Activated CD4-positive, alpha-beta T cell treated with anti-CD3 and anti-CD28 coated beads, Interleukin-2, amount 50 U/mL, for 48 hours (primary cell): ENCODE results near the gene CCN2.

Experiments
- DNase-seq, 2 experiments: peaks; one replicate each; pipeline ENCODE4 v3.0.0-alpha.2; 2020

The CCN2 gene

DNA sequence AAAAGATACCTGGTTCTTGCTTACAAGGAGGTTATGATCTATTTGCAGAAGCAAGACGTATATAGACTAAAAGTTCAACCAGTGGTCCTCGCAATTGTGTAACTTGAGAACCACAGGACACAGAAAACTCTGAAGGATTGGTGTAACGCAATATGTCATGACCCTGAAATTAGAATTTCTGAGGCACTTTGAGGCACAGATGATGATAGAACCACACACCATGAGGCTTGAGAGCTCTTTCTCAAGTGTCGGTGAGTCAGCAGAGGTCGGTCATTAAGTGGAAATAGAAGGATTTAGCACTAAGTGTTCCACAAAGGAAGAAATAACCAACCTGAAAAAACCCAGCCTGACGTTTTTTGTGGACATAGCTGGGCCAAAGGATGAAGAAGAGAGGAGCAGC, 15.3 kb upstream of the CCN2 start:
- no peak for DNase-seq

DNA sequence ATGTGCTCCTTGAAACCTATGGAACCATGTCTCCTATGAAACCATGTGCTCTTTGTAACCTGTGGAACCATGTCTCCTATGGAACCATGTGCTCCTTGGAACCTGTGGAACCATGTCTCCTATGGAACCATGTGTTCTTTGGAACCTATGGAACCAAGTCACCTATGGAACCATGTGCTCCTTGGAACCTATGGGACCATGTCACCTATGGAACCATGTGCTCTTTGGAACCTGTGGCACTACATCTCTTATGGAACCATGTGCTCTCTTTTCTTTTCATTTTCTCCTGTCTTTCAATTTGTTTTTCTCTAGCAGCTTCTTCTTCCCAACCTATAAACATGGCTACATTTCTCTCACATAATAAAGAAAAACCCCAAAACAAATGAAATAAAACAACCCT, 11.9 kb upstream of the CCN2 start:
- no peak for DNase-seq

DNA sequence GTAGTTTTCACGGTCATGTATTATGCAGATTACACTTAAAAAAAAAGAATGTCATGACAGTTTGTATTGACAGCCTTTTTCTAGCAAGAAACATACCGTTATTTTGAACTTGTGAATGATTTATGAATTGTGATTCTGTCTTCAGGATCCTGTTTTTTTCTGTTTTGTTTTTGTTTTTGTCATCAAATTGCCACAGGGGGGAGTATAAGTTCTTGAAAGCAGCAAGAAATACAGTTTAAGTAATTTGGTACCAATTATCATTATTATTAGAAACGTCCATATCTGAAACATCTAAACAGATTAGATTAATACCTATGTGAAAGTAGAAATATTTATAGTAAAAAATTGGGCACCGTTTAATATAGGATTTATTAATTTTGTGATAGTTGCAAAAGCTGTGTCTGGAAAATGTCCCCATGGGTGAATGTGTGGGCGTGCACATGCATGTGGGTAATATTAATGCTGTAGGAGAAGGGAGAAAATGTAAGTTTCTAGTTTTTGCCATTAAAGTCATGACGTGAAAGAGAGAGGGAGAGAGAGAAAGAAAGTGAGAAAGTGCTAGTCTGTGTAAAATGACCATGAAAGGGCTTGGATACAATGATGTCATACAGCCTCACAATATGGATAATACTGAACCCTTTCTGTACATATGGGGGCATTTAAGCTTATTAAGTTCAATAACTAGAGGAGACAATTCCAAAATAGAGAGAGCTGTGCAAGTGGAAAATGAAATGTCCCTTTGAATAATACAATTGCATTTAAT, 9.4 kb upstream of the CCN2 start:
- DNase-seq: no peak

DNA sequence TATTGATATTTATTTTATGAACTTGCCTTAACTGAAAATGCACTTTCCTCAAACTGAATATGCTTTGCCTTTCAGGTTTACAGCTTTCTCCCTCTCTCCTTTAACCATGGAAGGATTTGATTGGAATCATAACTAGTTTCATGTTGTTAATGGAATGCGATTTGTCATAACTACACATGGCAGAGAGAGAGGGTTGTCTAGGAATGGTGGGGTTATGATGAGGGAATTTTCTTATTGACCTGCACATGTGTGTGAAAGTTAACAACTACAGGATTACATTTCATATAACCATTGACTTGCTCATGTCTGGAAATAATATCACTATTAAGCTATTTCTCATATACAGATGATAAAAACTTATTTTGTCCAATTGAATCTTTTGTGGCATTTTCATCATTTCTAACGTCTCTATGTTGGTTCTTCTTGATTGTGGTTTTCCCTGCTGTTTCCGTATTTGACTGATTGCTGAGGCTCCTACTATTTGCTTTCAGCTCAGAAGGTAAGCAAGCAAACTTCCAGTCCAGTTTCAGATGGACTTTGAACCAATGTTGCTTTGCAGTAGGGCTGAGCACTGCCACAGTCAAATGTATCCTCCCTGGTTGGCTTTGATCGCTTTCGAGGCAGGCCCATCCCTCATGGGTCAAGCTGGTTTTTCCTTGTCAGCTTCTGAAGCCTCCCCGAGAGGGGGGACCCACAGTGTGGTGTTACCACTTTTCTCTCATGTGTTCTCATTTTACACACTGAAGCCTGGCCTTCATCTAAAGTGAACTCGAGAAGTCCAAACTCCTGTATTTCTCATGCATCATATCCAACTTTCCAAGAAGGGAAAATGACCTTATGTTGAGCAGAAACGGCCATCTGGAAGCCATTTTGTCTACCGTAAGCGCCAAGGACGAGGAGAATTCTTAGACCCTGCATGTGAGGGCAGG, 7.6 kb upstream of the CCN2 start:
- DNase-seq: no peak

DNA sequence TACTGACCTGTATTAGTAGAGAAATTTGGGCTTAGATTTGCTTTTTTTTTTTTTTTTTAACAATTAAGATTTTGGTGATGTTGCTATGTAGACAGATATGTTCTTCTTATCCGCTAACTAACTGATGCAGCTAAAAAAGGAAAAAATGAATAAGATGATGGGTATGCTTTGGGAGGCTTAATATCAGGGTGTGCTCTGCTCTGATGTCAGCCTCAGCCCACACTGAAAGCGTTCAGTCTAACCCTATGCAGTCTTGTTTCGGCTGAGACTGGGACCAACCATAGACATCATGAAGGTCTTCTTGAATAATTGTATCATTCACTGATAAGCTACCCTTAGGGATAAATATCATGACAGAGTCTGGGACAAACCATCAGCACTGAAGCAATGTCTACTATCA, 6.9 kb upstream of the CCN2 start:
- DNase-seq: no peak

DNA sequence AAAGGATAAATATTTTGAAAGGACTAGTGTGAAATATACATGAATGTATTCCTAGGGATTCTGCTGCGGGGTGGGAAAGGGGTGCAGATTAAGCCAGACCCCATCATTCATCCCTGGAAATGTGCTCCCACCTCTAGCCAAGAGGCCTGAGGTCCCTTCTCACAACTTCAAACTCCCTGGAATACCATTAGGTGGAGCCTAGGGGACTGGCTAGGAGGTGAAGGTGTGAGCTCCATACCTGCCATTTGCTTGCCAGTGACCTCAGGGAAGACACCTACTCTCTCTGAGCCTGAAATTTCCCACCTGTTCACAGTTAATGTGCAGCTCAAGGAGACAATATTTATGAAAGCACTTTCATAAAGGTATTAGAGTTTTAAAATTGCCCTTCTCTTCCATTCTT, 4.7 kb upstream of the CCN2 start:
- no peak for DNase-seq

DNA sequence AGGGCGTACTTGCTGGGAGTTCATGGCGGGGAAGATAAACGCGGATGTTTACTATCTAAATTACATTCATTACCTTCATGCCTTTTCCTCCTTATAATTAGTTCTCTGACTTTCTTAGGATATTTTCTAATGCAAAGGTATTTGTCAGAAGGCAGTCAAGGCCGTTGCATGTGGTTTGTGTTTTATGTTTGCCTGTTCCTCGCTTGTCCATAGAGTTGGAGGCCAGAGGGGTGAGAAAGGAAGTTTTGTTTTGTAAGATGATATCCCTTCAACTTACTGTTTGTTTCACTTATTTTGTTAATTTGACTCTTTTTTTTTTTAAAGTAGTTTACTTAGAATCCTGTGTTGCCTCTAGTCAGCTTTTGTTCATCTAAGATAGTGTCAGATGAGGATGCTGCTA, 4.0 kb upstream of the CCN2 start:
- DNase-seq: no peak

DNA sequence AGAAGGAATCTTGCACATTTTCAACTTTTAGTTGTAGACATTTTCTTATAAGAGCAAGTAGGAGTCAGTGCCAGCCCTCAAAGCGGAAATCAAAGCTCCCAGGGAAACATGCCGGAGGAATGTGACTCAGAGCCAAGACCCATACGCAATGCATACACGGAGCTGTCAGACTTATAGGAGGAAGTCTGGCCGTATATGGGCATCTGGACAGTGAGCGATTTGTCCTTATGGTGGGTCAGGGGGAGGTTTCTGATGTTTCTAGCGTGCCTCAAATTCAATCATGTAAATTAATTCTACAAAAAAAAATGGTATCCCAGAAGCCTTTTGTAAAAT, 3.6 kb upstream of the CCN2 start:
- DNase-seq: no peak

DNA sequence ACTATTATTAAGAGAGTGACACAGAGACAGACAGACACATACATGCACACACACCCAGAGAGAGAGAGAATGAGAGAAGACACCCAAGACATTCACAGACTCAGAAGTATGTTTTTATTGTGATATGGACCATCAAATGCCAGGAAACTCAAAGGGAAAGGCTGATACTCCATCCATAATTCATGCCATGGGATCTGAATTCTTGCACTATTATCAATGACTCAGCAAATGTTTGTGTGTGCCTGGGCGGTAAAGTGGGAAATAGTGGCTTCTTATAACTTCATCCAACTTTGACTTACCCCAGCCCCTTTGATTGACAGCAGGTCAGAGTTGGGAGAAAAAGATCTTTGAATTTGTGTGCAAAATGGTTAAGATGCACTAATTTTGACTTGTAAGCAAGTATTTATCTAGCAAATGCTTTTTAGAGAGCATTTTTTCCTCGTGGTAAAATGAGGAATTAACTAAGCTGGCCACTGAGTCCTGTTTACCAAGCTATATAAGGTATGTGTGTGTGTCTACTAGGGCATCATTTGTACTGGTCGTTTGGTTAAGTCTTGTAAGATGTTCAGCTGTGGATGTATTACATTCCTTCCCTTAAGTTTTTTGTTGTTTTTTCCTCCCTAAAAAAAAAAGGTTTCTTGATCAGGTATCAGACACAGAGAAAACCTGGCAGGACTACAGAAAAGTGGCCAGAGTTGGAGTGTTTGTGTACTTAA, 3.0 kb upstream of the CCN2 start:
- DNase-seq: no peak

DNA sequence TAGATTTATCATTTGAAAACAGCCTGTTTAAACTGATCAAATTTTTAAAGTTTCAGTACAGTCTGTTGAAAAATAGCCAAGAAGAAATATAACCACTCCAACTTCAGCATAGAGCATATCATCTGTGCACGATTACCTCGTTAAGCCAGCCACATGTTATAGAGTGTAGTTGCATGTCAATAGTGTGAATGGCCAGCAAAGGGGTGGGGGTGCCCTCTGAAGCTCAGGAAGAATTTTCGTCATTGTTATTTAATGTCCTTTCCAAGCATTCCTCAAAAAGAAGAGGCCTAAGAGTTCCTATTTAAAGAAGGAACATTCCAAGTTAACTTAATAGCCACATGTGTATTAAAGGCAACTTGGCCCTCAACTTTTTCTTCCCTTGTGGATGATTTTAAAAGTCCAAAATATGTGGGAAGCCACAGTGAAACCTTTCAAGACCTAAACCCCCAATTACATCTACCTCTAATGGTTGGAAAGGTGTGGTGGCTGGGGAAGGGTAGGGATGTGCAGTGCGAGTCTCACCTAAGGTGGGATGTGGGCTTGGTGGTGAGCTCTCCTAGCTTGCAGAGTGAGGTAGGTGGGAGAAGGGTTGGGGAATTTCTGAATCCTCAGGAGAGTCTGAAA, 1.8 kb upstream of the CCN2 start:
- no peak for DNase-seq

DNA sequence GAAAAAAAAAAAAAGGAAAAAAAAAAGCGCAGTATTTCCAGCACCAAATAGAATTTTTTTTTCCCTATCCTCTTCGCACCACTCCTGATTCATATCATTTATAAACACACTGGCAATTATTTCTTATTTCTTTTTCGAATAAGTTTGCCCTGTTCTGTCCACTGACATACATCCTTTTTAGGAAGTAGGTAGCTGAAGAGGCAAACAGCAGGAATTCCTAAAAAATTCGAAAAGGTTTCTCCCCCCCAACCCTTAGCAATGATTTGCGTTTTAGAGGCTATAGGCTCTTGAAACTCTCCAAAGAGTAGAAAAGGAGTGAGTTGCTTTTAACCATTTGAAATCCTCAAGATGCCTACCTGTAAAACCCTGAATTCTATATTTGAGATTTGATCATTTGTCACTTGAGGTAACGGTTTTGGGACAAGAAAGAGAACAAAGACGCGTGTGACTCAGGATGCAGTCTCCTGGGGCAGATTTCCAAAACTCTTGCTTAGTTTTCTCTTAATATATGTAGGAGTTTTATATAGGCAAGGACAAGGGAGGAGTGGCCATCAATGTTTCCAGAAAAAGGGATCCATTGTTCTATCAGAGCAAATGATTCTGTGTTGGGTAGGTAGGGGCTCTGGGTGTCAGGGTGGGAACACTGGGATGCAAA, 531 bp upstream of the CCN2 start:
- DNase-seq: no peak

DNA sequence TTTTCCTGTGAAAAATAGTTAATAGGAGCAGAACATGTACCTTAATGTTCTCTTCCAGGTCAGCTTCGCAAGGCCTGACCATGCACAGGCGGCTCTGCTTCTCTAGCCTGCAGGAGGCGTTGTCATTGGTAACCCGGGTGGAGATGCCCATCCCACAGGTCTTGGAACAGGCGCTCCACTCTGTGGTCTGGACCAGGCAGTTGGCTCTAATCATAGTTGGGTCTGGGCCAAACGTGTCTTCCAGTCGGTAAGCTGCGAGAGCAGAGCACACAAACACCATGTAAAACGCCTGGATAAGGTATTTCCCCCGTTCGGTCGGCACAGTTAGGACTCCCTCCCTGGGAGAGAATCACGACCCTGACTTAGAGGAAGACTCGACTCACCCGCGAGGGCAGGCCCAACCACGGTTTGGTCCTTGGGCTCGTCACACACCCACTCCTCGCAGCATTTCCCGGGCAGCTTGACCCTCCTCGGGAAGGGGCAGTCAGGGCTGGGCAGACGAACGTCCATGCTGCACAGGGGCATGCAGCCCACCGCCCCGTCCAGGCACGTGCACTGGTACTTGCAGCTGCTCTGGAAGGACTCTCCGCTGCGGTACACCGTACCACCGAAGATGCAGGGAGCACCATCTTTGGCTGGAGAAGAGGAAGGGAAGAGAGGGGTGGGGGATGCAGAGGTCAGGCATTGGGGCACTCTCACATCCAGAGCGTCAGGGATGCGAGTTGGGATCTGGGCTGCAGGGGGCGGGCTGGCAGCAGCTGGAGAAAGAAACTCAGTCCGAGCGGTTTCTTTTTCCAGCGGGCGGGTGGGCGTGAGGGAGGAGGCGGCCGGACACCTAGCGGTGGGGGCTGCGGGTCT, 1.0 kb downstream of the CCN2 start:
- DNase-seq: peak in 1 of 2 experiments; percentile 17

DNA sequence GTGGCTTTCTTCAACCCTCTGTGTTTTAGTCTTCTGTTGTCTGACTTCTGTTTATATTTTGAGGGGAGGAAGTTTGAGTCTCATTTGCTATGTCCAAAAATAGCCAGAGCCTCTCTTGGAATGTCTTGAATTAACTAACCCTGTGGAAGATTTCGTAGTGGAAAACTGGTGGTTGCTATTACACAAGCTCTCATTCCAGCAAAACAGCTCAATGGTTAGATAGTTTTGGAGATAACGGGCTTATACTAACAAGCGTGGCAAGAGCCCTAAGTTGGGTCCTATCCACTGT, 1.6 kb downstream of the CCN2 start:
- no peak for DNase-seq

DNA sequence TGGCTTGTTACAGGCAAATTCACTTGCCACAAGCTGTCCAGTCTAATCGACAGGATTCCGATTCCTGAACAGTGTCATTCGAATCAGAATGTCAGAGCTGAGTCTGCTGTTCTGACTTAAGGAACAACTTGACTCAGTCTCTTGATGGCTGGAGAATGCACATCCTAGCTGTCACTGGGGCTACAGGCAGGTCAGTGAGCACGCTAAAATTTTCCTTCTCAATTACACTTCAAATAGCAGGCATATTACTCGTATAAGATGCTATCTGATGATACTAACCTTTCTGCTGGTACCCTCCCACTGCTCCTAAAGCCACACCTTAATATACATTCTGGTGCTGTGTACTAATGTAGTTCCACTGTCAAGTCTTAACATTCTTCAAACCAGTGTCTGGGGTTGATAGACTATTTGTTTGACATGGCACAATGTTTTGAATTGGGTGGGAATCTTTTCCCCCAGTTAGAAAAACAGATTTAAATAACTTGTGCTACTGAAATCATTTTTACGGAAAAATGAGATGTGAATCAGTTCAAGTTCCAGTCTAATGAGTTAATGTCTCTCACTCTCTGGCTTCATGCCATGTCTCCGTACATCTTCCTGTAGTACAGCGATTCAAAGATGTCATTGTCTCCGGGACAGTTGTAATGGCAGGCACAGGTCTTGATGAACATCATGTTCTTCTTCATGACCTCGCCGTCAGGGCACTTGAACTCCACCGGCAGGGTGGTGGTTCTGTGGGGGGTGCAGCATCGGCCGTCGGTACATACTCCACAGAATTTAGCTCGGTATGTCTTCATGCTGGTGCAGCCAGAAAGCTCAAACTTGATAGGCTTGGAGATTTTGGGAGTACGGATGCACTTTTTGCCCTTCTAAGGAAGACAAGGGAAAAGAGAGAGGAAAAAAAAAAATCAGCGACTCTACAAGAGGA, 2.2 kb downstream of the CCN2 start:
- no peak for DNase-seq

DNA sequence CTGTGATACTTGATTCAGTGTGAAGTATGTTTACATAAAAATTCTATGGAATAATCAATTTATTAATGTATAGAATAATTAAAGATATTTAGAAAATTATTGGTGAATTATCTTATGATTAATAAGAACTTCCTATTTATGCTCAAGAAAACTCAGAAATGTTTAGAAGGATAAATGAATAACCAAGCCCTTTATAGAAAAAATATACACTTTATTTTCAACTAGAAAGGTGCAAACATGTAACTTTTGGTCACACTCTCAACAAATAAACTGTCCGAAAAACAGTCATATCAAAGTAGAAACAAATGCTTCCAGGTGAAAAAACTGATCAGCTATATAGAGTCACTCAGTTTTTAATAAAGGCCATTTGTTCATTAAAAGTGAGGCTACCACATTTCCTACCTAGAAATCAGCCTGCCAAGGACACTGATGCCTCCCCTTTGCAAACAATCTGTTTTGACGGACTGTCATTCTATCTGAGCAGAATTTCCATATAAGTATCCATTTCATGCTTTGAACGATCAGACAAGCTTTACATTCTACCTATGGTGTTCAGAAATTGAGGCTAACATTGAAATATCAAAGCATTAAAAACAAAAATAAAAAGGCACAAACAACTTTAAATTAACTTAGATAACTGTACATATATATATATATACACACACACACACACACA, 3.0 kb downstream of the CCN2 start:
- DNase-seq: no peak

DNA sequence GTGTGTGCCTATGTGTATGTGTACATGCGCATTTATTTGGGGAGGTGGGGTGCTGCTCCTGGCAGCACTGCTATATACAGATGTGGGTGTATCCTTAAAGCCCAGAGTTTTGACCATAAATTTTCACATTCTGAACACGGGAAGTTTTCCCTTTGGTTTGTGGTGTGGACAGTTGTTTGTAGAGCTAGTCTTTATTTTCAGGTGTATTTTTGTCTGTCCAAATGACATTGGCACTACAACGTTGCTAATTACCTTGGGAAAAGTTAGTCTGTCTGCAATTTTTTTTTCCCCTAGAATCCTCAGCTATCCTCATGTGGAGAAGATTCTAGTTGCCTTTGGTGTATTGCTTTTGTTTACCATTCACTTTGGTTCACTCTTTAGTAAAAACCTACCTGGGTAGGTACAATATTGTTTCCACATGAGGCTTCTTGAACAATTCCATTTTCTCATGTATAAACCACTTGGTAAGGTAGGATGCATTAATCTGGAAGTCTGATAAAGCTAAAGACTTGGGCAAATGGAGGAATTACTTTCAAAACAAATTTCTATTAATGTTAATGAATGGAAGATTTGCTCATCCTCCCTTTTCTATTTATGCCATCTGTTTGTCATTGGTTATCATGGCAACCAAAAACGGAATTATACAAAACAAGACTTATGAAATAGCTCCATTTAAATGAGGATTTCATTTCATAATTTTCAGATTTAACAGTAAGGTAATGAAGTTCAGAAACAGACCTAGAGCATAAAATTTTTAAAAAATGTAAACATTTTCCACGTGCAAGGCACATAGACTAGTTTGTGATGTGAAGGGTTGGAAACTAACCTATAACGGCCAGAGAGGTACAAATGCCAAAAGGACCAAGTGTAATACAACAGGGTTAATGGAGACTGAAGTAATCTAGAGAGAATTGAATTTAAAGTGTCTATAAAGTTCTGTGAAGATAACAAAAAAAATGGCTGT, 3.9 kb downstream of the CCN2 start:
- DNase-seq: no peak

DNA sequence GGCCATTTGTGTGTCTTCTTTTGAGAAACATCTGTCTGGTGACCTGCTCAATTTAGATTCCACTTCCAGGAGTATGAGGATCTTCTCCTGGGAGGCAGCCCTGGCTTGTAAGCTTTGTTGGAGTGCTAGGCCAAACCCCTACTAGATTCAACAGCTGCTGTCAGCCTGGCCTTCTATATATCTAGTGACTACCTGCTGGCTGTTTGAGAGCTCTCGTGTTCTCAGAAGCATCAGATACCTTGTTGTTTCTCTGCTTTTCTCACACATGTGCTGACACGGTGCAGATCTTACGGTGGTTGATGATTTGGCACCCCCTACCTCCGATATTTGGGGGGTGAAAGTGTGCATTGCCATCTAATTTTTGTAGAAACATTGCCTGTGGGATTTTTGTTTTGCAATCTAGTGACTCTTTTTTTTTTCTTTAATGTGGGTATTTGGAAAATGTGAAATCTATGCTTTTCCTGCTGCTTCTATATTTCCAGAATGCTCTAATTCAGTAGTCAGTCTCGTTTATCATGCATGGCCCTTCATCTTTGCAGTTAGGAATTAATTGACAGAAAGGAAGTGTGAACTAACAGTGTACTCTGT, 4.7 kb downstream of the CCN2 start:
- DNase-seq: no peak

DNA sequence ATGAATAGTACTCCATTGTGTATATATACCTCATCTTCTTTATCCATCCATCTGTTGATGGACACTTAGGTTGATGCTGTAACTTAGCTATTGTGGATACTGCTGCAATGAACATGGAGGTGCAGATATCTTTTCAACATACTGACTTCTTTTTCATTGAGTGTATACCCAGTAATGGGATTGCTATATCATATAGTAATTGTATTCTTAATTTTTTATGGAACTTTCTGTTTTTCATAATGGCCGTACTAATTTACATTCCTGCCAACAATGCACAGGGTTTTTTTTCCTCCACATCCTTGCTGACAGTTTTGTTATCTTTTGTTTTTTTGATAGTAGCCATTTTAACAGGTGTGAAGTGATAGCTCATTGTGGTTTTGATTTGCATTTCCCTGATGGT, 5.2 kb downstream of the CCN2 start:
- DNase-seq: no peak
